GM21390 (cell line): Measurements from ENCODE around the gene CCPG1.
A peak's percentile ranks its signal among the peaks of the same experiment; 100 is the strongest.

Source experiments
- ATAC-seq: cut with Tn5 transposase; IDR thresholded peaks from one replicate; pipeline ENCODE4 v1.9.1; 2021; ENCODE audit not compliant: unreplicated experiment

CCPG1 gene

GRCh38 chr15:55383687-55384086 lies 24.5 kb downstream of the CCPG1 start:
- ATAC-seq, result no peak

GRCh38 chr15:55381595-55381994 lies 26.6 kb downstream of the CCPG1 start:
- no peak for ATAC-seq

DNA sequence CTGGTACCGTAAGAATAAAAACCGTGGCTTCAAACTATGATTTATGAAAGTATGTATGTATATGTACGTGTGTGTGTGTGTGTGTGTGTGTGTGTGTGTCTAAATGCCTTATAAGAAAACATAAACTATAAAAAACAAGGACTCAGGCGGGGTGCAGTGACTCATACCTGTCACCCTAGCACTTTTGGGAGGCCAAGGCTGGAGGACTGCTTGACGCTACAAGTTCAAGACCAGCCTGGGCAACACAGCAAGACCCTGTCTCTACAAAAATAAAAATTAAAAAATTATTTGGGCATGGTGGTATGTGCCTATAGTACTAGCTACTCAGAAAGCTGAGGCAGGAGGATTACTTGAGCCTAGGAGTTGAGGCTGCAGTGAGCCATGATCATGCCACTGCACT lies 29.1 kb downstream of the CCPG1 start:
- ATAC-seq, result no peak

GRCh38 chr15:55372701-55373440 lies 35.3 kb downstream of the CCPG1 start:
- ATAC-seq, result peak; percentile 68

GRCh38 chr15:55366981-55367380 lies 41.2 kb downstream of the CCPG1 start:
- ATAC-seq, result no peak

DNA sequence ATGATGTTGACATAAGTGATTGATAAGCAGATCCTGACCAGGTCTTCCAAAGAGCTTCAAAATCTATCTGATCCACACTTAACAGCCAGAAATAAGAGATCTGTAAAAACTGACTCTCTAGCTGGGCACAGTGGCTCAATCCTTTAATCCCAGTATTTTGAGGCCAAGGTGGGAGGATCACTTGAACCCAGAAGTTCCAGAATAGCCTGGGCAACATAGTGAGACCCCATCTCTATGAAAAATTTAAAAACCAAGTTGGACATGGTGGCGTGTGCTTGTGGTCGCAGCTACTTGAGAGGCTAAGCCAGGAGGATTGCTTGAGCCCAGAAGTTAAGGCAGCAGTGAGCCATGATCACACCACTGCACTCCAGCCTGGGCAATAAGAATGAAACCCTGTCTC lies 45.5 kb downstream of the CCPG1 start:
- ATAC-seq, result no peak

DNA sequence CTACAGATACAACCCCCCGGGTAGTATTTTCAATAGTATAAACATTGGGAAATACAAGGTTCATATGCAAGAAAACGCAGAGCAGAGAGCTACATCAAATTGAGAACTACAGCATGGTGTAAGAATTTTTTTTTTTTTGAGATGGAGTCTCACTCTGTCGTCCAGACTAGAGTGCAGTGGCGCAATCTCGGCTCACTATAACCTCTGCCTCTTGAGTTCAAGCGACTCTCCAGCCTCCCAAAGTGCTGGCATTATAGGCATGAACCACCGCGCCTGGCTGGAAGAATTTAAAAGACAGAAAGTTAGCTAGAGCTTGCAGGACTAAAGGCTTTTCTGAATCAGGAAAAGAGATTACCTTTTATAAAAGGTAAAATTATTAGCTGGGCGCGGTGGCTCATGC lies 47.1 kb downstream of the CCPG1 start:
- no peak for ATAC-seq

GRCh38 chr15:55360256-55360655 lies 47.9 kb downstream of the CCPG1 start:
- ATAC-seq, result no peak

DNA sequence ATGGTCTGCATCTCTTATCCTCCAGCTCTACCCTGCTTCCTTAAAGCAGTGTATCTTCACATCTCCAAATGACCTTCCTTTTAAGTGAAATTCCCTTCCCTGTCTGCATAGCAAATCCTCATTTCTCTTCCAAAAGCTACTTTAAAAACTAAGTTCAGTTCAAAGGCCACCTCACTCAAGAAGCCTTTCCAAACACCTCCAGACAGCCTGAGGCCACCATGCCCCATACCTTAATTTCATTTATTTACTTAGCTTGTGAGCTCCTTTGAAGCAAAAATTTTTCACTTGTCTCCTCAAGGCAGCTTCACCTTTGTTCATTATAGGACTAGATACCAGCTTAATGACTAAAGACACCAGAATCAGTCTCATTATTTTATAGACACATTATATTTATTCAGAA lies 49.7 kb downstream of the CCPG1 start:
- no peak for ATAC-seq

DNA sequence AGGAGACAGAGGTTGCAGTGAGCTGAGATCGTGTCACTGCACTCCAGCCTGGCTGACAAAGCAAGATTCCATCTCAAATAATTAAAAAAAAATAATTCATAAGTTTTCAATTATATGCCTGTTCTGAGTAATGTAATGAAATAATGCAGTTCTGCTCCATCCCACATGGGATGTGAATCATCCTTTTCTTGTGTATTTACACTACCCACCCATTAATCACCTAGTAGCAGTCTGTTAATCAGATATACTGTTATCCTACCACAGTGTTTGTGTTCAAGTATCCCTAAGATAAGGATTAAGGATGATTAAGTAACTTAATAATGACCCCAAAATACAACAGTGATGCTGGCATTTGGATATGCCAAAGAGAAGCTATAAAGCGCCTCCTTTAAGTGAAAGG lies 50.4 kb downstream of the CCPG1 start:
- ATAC-seq, result no peak

DNA sequence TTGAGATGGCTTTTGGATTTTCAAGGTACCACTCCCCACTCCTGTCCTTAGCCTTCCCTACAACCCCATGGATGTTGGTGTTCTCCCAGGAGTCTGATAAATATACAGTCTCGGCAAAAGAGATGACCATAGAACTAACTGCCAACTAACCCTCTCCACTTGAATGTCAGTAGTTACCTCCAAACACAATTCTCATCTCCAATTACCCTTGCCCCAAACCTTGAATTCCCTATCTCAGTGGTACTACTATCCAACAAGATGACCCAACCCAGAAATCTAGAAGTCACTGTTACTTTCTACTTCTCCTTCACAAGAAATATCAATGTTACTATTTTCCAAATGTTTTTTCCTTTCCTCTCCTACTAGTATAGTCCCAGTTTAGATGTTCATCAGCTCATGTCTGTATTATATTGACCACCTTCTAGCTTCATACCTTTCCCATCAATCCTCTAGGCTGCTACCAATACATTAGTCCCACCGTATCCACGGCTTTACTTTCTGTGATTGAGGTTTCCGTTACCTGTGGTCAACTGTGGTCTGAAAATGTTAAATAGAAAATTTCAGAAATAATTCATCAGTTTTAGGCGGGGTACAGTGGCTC lies 51.1 kb downstream of the CCPG1 start:
- no peak for ATAC-seq

- ATAC-seq, result no peak
These were observed 55.1 kb downstream of the CCPG1 start for GRCh38 chr15:55353025-55353424.

DNA sequence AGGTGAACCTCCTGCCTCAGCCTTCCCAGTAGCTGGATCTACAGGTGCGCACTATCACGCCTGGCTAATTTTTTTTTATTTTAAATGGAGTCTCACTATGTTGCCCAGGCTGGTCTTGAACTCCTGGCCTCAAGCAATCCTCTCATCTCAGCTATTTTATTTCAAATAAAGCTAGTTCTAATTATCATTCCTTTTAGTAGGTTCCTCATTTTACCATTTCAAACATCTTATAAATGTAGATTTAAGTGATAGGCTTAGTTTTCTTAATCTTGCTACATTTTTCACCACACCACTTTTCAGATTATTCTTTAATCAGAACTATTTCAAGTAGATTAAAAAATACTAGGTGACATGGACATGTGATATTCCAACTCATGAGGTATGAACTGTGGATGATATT lies 58.9 kb downstream of the CCPG1 start:
- no peak for ATAC-seq

GRCh38 chr15:55348281-55348778 lies 59.8 kb downstream of the CCPG1 start:
- no peak for ATAC-seq

DNA sequence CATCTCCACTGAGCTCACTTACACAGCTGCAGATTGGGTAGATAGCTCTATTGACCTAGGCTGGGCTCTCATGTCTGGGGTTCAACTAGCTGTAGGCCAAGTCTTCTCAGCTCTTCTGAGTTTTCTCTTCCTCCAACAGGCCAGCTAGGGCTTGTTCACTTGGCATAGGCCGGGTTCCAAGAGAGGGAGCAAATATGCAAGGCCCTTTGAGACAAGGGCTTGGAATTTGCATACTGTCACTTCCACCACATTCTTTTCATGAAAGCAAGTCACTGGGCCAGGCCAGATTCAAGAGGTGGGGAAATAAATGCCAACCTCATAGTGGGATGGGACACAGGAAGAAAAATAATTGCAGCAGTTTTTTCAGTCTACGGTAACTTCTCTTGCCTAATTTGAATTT lies 64.0 kb downstream of the CCPG1 start:
- ATAC-seq, result no peak

- ATAC-seq, result no peak
These were observed 65.0 kb downstream of the CCPG1 start for GRCh38 chr15:55343168-55343567.

DNA sequence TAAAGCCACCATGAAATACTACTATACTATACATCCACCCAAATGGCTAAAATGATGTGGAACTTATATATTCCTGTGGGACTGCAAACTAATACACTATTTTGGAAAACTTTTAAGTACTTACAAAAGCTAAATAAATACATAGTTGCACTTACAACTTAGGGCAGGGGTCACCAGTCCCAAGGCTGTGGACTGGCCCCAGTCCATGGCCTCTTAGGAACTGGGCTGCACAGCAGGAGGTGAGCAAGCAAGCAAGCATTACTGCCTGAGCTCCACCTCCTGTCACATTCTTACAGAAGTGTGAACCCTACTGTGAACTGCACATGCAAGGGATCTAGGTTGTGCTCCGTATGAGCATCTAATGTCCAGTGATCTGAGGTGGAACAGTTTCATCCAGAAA lies 71.0 kb downstream of the CCPG1 start:
- ATAC-seq, result no peak

- ATAC-seq, result no peak
These were observed 73.2 kb downstream of the CCPG1 start for GRCh38 chr15:55334997-55335396.

DNA sequence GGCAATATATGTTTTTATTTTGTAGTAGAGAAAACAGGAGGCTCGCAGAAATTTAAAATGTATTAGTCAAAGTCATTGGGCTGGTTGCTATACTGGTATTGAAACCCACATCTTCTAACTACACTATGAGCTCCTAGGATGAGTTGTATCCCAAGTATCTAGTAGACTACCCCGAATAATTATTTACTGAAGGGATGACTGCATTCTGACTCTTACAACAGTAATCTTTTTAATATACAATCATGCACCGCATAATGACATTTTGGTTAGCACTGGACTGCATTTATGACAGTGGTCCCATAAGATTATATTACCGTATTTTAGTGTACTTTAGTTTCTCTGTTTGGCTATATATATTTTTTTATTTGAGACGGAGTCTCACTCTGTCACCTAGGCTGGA lies 73.8 kb downstream of the CCPG1 start:
- ATAC-seq, result no peak

GRCh38 chr15:55327387-55327786 lies 80.8 kb downstream of the CCPG1 start:
- no peak for ATAC-seq

DNA sequence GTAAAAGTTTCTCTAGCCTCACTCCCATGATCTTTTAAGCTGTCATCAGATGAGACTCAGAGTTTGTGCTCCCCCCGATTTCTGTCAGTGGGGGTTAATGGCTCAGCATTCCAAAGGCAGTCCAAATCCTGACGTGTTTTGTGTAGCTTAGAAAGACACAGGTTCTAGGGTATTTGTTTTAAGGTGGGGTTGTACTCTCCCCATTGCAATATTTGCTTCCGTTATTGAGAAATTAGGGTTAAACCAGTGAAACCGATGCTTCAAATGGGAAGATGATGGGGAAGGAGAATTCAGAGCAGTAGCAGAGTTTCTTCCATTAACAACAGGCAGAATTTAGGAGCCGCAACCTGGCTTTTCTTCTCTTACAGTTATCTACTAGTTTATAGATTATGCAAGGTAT lies 85.7 kb downstream of the CCPG1 start:
- no peak for ATAC-seq

DNA sequence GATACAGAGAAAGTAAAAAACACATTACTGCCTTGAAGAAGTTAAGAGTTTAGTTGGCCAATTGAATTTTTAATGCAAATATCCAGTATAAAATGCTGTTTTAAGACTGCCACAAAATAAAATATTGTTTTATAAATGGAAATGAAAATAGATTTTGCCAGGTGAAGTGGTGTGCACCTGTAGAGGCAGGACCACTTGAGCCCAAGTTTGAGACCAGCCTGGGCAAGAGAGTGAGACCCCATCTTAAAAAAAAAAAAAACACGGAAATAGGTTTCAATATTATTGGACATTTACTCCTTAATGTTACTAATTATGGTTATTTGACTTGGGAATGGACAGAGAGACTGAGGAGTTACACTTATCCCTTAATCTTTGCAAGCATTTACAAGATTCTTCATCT lies 87.2 kb downstream of the CCPG1 start:
- ATAC-seq, result no peak

- no peak for ATAC-seq
These were observed 88.0 kb downstream of the CCPG1 start for GRCh38 chr15:55320238-55320550.
